ENCODE measurements around the gene CATSPERD. TPM values are rescaled to one million over a fixed set of nuclear protein-coding genes. Genes with fewer than 3 reads are reported as not detected.

CATSPERD gene
- total RNA-seq, 1 experiment from 2014 or later, result not detected

GRCh38 chr19:5803752-5804515 is 83.5 kb downstream of the CATSPERD start:
- peak; percentile 85 for DNase-seq (ENCODE audit: extremely low read depth, low read depth)

GRCh38 chr19:5804516-5805461 is 84.4 kb downstream of the CATSPERD start, which contains the start of gene NRTN:
Gene NRTN (plus strand): TSS chr19:5805067. CDS start chr19:5824166, 19,099 bp downstream.
- DNase-seq (ENCODE audit: extremely low read depth, low read depth), result peak; percentile 24

- DNase-seq (ENCODE audit: extremely low read depth, low read depth), result peak; percentile 48
These were observed 85.2 kb downstream of the CATSPERD start for GRCh38 chr19:5805462-5806132.

GRCh38 chr19:5806133-5806489 is 85.7 kb downstream of the CATSPERD start:
- no peak for DNase-seq (ENCODE audit: extremely low read depth, low read depth)

GRCh38 chr19:5806905-5807304 is 86.5 kb downstream of the CATSPERD start:
- DNase-seq (ENCODE audit: extremely low read depth, low read depth), result no peak

- no peak for DNase-seq (ENCODE audit: extremely low read depth, low read depth)
These were observed 87.8 kb downstream of the CATSPERD start for GRCh38 chr19:5808120-5808816.

- DNase-seq (ENCODE audit: extremely low read depth, low read depth), result no peak
These were observed 88.6 kb downstream of the CATSPERD start for GRCh38 chr19:5809053-5809452.

GRCh38 chr19:5809469-5809868 is 89.0 kb downstream of the CATSPERD start:
- DNase-seq (ENCODE audit: extremely low read depth, low read depth), result no peak

GRCh38 chr19:5811117-5811516 is 90.7 kb downstream of the CATSPERD start:
- no peak for DNase-seq (ENCODE audit: extremely low read depth, low read depth)

- no peak for DNase-seq (ENCODE audit: extremely low read depth, low read depth)
These were observed 93.8 kb downstream of the CATSPERD start for GRCh38 chr19:5814123-5814851.

- DNase-seq (ENCODE audit: extremely low read depth, low read depth), result no peak
These were observed 94.4 kb downstream of the CATSPERD start for GRCh38 chr19:5814852-5815246.

- no peak for DNase-seq (ENCODE audit: extremely low read depth, low read depth)
These were observed 96.8 kb downstream of the CATSPERD start for GRCh38 chr19:5817218-5817617.

GRCh38 chr19:5818594-5818993 is 98.2 kb downstream of the CATSPERD start:
- no peak for DNase-seq (ENCODE audit: extremely low read depth, low read depth)

GRCh38 chr19:5820785-5821184 is 100.3 kb downstream of the CATSPERD start:
- no peak for DNase-seq (ENCODE audit: extremely low read depth, low read depth)

- DNase-seq (ENCODE audit: extremely low read depth, low read depth), result no peak
These were observed 101.2 kb downstream of the CATSPERD start for GRCh38 chr19:5821521-5822180.

GRCh38 chr19:5822181-5822844 is 101.9 kb downstream of the CATSPERD start:
- DNase-seq (ENCODE audit: extremely low read depth, low read depth), result no peak

GRCh38 chr19:5823579-5824281 is 103.3 kb downstream of the CATSPERD start:
- DNase-seq (ENCODE audit: extremely low read depth, low read depth), result peak; percentile 58

- DNase-seq (ENCODE audit: extremely low read depth, low read depth), result no peak
These were observed 104.3 kb downstream of the CATSPERD start for GRCh38 chr19:5824751-5825150.

Data from NCI-H460 (cell line).